GM23248 (cell line): ENCODE data around the gene ARFGEF2.

Experiments
- EZH2 ChIP-seq: fragments of 200-600 bp; sonication (generic); IDR thresholded peaks from 2 replicates; pipeline ENCODE4 v1.6.1; 2018; ENCODE audit warnings: antibody characterized with exemption, mild to moderate bottlenecking; ENCODE audit not compliant: insufficient read depth, poor library complexity, severe bottlenecking
- EZH2phosphoT487 ChIP-seq: fragments of 200-600 bp; sonication (generic); IDR thresholded peaks from 2 replicates; pipeline ENCODE4 v1.6.1; 2018; ENCODE audit warnings: antibody characterized with exemption, moderate library complexity, mild to moderate bottlenecking, low read depth; ENCODE audit not compliant: insufficient read depth

- TF ChIP-seq EZH2phosphoT487 (no peak), EZH2 (no peak)
These were observed 107.7 kb downstream of the ARFGEF2 start for GRCh38 chr20:49029203-49029602.
